Endometrial microvascular endothelial cells (primary cell): ENCODE measurements around the gene SMIM36. TPM values are rescaled to one million over a fixed set of nuclear protein-coding genes. Genes with fewer than 3 reads are reported as not detected.
"Not testable (repeated sequence)": the region's sequence is repeated elsewhere in the genome, so short reads cannot be mapped to it uniquely, and the experiment has no call there.

Experiments
- in situ Hi-C: cut with HindIII; loops from 2 replicates; pipeline ENCODE4 v1.10.0; 2017; ENCODE audit warnings: low sequenced_read_pairs, low pct_unique_long_range_greater_than_20kb; ENCODE audit errors: inconsistent ontology term
- total RNA-seq: library from RNA; depleted of rRNA; stranded (reverse); fragments of >200 nt; gene quantifications from one replicate; pipeline ENCODE4 v1.2.3, GENCODE V29; 2015; ENCODE audit errors: inconsistent ontology term

The SMIM36 gene
- total RNA-seq, 1 donor from 2014 or later = not detected

DNA sequence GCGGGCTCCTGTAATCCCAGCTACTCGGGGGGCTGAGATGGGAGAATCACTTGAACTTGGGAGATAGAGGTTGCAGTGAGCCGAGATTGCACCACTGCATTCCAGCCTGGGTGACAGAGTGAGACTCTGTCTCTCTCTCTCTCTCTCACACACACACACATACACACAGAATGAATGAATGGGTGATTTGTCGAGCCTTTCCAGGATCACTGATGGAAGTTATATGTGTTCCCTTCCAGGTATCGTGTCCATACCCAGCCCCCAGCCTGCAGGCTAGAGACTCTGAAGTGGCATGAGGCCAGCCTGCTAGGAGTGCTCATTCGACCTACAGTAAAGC, 88.5 kb downstream of the SMIM36 start:
- in situ Hi-C loops = not testable (repeated sequence)

DNA sequence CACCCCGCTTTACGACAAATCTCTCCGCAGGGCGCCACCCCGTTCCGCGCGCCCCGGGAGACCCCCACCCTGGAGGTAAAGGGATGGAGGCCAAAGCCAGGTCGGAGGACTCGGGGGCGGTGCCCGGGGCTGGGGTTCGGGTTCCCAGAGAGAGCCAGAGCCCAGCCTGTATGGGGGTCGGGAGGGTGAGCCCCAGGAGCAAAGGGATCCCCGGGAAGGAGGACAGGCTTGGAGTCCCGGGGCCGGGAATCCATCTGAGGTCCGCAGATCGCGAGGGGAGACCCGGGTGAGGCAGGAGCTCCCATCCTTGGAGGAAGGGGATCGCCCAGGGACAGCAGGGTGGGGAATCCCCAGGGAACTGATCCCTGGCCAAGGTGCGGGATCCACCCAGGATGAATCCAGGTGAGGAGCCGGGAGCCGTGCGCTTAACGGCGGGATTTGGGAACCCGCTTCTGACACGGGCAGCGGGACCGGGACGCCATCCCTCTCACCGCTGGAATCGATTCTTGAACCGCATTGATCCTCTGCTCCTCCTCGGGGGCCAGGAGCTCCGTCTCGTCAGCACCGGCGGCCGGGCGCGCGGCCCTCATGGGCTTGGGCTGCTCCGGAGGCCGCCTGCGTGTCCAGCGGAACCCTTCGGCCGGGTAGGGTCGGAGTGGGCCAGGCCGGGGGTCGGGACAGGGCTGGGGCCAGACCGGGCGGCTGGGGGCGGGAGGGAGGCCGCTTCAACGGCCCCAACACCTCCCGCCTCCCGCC, 89.9 kb downstream of the SMIM36 start, which contains the start of gene MMD:
Gene MMD, minus strand, starts transcription at position 657 of the 756 bp plus-strand sequence. Its CDS starts 140 bp downstream, at position 517.
- in situ Hi-C loops = no loop called here

DNA sequence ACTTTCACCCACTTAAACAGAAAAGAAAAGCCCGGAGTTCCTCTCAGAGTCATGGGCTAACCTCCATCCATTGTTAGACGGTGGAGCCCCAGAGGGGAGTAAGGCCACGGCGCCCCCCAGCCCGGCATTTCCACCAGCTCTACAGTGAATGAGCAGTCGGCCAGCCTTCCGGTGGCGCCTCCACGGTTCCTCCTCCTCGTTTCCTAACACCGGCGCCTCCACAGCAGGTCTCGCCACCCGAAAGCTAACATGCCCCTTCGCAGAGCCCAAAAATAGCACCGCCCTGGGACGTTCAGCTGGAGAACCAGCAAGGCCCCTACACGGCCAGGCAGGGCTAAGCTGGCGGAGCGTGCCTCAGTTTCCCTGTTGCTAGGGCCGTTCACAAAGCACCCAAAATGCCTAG, 90.5 kb downstream of the SMIM36 start:
- in situ Hi-C loops = no loop called here

DNA sequence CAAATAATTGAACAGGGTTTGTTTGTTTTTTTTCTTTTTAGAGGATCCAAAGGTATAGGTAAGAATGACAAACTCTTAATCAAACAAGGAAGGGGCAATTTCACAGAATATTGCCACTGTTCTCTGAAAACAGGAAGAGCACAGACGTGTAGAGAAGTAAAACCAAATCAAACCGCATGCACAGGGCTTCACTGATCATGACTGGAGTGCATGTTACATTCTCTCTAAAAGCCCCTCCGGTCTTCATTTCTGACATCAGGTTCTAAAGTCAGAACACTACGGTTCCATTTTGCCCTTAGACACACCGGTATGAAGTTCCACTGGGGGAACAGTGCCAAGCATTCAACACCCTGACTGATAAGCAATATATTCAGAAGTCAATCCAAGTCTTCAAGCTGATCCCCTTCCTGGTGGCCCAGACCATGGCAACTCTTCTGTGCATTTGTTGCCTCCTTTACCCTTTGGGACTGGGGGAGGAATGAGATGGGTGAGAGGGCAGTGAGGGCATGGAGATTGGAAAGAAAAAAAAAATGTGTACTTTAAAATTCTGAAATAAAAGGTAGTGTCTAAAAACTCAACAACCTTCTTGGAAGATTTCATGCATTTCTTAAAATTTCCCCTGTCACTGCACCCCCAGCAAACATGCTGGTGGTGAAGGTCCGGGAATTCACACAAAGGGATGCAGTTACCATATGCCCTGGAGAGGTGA, 91.0 kb downstream of the SMIM36 start:
- in situ Hi-C loops = no loop called here

DNA sequence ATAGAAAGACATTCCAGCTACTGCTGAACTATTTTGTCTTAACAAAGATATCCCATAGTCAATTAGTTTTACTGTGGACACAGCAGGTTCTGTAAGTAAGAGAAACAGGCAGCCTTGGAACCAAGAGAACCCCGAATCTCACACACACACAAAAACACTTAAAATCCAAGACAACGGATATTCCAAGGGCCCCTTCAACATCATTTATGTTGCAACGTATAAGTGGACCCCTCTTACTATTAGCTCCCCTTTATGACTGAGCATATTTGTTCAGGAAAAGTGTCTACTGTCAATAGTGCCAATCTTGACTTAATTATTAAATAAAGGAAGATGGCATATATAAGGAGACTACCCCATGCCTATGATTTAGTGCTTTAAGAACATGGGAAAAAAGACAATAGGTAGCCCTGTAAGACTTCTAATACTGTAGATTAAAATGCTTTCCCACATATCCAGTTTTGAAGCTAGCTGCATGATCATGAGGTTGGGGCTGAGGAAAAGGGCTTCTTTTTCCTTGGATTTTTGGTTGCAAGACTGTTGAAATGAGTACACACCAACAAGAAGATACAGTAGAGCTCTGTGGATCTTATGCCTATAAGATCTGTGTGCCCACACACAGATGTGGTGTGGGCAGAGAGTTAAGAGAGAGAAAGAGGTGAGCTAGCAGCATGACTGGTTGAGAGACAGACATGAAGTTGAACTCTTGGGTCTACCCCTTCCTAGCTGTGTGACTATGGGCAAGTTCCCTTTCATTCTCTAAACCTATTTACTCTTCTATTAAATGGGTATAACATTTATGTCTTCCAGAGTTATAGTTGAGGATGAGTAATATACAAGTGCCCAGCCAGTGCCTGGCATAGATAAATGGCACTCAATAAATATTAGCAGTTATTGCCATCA, 92.6 kb downstream of the SMIM36 start:
- in situ Hi-C loops = no loop called here

DNA sequence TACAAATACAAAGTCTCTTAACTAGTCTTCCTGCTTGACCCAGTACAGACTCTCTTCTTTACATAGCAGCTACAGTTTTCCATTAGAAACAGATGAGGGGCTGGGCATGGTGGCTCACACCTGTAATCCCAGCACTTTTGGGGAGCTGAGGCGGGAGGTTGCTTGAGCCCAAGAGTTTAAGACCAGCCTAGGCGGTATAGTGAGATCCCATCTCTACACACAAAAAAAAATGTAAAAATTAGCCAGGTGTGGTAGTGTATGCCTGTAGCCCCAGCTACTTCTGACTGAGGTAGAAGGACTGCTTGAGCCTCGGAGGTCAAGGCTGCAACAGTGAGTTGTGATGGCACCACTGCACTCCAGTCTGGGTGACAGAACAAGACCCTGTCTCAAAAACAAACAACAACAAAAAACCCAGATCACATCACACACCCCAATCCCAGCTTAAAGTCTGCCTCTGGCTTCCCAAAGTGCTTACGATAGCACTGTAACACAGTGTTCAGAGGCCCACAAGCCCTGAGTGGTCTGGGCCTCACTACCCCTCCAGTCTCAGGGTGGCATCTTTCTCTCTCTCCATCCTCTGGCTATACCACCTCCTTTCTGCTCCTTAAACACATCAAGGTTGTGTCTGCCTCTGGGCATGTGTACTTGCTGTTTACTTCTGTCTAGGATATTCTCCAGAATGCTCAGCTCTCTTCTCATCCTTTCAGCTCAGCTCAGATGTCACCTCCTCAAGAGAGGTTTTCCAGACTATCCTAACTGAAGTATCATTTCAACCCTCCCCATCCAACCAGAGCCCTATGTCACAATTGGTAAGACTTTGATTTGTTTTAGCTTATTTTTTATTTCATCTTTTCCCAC, 93.6 kb downstream of the SMIM36 start:
- in situ Hi-C loops = no loop called here

DNA sequence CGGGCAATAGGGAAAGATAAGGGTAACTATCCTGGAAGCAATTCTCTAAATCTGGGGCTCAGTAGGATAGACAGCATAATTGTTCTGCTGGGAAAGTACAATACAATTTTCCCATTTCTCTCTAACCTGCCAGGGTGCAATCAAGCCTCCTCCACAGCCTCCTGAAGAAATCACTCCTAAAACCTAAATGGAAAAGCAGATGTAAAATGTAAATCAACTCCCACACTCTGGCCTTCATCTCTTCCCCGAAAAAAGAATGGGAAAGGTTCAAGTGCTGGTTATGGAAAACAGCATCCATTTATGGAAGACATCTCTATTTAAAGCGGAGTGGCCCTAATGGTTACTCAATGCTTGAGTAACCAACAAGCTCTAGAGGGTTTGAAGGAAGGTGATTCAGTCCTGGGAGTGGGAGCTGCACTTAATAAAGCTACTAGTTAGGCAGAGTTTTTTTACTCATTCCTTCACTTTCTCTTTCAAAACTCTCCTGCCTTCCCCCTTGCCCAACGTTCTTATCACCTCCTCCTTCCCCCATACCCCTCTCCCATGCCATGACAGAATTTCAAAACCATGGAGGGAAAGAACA, 94.7 kb downstream of the SMIM36 start:
- in situ Hi-C loops = no loop called here

DNA sequence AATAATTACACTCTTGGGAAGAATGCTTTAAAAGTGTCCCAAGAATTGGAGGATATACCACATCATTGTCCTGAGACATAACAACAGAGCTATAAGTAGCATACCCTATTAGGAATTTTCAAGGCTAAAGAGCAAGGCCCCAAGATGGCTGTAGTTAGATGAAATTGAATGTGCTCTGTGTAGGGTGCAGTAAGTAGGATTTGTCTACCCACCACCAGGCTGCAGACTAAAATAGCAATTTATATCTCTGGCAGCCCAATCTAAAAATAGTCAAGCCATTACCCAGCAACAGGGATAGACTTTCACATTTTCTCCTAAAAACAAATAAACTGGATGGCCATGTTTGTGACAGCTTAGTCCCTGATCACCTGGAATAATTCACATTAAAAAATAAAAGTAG, 95.3 kb downstream of the SMIM36 start:
- in situ Hi-C loops = no loop called here

DNA sequence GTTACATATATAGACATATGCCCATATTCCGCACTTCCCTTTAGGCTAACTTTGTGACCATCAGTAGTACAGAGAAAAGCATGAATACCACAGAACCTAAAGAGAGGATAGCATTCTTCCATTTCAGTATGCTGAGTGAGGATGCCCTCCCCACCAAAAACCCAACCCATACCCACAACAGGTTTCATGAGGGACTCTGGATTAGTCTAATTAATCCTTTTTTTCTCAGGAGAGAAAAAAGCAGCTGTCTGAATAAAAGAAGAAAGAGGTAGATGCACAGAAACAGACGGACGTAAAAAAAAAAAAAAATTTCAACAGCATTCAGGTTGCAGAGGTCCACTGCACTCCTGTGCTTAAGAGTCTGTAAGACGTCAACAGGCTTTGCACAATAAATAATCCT, 96.3 kb downstream of the SMIM36 start:
- in situ Hi-C loops = no loop called here

DNA sequence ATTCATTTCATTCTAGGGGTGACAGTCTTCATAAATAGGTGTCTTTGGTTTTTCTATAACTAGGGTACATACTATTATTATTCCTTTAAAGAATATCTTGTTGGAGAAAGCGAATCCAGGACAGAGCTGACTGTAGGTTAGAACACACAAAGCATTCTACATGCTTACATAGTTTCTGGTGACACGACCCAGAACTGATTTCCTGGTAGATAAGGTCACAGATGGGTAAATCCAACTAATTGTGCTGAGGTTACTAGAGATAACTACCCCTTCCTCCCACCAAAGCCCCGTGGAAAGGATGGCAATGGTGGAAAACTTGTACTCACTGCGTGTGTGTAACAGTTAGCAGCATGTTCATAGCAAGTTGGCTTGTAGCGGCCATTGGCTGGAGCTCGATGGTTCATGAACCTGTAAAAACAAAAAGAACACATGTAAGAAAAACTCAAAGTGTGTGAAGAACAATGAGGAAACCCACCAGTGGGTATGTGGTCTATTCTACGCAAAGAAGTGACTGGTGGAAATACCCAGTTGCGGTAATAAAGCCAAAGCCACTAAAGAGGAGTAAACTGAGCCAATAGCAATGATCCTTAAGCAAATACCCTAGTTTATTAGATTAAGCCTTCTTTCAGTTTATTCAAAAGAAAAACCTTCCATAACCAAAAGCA, 97.3 kb downstream of the SMIM36 start:
- in situ Hi-C loops = no loop called here

DNA sequence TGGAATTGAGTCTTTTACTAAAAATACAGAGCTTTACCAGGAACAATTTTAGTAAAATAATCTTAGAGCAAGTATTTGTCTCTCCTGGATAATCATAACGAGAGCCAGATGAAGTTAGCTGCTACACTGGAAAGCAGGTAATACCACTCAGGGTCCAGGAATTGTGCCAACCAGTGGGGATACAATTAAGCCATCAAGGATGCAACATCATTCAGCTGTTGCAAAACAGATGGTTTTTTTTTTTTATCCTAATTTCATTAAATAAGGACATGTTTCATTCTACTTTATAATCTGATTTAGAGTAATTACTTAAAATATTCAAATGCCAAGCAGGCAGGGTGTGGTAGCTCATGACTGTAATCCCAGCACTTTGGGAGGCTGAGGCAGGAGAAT, 99.8 kb downstream of the SMIM36 start:
- in situ Hi-C loops = no loop called here

DNA sequence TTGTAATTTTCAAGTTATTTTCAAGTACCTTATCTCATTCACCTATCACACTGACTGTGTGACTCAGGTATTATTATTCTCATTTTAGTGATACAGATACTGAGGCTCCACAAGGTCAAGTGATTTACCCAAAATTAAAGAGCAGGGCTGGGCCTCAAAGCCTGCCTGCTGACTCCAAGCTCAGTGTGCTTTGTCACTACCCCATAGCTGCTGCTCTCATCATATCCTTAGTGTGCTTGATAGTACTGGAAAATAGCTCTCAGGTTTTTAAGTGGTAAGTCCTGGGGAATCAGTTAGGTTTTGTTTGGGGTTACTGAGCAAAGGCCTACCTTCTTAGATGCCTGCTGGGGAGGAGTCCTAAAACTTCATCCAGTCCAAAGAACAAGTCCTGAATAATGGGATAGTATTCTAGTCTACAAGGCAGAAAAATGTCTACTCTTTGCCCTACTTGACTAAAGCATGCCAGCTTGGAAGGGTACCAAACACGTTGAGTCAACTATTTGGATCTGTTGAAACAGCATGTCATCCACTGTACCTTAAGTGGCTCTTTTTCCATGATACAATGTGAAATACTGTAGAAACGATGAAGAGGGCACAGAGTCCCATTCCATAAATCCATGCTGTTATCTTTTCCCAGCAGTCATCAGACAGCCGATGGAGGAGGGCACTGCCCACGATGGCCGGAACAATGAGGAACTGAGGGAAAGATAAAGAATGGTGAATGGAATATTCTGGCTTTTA, 100.4 kb downstream of the SMIM36 start:
- in situ Hi-C loops = no loop called here

DNA sequence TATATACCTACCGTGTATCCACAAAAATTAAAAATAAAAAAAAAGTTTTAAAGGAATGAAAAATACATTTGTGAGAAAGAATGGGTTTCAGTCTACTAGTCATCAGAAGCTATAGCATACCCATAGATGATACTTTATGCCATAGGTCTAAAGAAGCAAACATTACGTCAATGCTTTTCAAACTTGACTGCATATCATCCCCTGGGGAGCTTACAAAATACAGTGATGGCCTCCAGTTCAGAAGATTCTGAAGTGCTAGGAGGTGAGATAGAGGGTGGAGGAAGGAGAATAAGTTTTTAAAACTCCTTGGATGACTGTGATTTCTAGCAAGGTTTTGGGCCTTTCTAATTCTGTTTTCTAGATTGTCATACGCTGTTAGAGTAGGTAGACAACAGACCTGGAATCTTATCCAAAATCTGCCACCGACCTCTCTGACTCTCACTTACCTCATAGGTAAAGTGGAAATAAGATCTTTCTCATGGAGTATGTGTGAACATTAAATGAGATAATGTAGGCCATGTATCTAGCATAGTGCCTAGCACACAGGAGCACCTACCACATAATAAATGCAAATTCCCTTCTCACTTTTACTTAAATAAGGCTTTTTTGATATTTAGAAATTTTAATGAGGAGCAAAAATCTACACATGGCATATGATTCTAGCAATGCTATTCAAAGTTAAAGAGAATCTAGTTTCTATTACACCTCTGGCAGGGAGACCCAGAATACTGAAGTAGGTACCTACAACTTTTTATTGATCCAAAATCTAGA, 102.0 kb downstream of the SMIM36 start:
- in situ Hi-C loops = no loop called here

DNA sequence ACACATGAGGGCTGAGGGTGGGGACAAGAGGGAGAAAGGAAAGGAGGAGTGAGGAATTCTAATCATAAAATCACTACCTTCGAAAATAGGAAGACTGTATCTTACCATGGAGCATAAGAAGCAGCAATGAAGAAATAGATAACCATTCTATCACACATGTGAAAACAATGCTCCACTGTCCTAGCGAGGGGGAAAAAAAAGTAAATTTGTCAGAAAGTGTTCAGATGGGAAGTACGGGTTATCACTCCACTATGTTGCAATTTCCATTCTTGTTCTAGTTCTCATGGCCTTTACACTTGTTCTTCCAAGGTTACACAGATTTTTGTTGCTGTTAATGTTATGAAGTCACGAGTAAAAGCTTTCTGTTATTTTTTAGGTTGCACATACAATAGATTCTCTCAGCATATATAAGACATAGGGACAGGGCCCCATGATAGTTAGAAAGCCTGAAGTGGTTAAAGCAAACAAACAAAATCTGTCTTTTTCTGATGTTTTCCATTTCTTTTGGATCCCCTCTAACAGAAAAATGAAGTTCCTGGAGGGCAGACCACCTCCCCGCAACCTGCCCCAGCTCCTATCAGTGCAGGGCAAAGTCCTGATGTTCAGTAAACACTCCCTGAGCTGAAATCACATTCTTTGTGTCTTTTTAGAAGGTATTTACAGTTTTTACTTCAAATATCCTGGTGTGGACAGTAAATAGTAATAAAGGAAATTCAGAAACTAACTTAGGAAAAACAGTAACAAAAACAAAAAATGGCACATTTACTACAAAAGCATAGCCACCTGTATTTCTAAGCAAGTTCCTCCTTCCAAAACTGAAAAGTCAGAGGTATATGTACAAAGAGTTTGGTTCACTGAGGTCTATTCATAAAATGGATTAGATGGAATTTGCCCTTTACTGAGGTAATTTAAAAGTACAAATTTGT, 103.3 kb downstream of the SMIM36 start:
- in situ Hi-C loops = no loop called here

DNA sequence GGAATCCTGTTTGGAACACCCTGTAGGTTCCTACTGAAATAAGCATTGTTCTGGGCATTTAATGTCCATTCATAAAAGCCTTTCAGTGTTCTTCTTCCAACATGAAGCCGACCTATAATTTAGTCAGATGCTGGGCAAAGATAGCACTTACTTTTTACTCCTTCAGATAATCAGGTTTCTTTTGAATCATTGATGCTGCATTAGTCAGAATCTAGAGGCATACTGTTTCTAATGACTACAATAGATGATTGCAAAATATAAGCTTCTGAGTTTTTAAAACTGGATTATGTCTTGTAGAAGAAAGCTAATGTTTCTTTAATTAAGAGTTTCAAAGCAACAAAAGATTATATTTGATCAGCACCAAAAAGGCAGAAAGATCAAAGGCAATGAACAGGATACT, 105.7 kb downstream of the SMIM36 start:
- in situ Hi-C loops = no loop called here

DNA sequence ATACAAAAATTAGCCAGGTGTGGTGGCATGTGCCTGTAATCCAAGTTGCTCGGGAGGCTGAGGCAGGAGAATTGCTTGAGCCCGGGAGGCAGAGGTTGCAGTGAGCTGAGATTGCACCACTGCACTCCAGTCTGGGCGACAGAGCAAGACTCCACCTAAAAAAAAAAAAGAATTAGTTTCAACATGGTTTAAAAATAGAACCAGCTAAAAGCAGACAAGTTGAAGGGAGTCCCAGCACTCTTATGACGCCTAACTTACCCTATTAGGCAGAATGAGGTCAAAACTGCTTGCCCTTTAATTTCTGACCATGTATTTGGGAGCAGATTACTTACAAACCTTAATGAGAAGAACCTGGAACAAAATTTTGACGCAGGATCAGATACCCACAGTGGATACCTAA, 107.1 kb downstream of the SMIM36 start:
- in situ Hi-C loops = not testable (repeated sequence)
